ENCODE measurements around the gene HSPA12A. TPM values are rescaled to one million over a fixed set of nuclear protein-coding genes. Genes with fewer than 3 reads are reported as not detected.

Gene HSPA12A
- total RNA-seq, 1 experiment from 2014 or later: 1.4 TPM

- intact Hi-C loops (cut with micrococcal nuclease; ENCODE audit: unreplicated experiment): no loop called here
- H3K4me3 ChIP-seq (ENCODE audit: low read depth, low read length, poor library complexity, severe bottlenecking): no peak overlapping the region
- ChIA-PET POLR2A (ENCODE audit: low non-redundant PET) (interaction anchor here (0.7 kb wide), 1 partner anchor 572 kb away, joined by 10 read pairs; no protein-coding TSS in a partner anchor), CTCF (no interaction called here)
- no TSS peak for BruUV-seq (replicated peaks)
- no peaks in the 10 kb centered on the region for H3K9me3 ChIP-seq (ENCODE audit: low read depth, low read length, poor library complexity, severe bottlenecking)
- no peaks in the 10 kb centered on the region for H3K4me1 ChIP-seq (ENCODE audit: insufficient read depth, low read length, poor library complexity, severe bottlenecking)
- H3K27me3 ChIP-seq (replicated peaks; ENCODE audit: insufficient read depth, low read depth, low read length, poor library complexity): peaks cover 6% of the 10 kb centered on the region
- H3K27ac ChIP-seq (ENCODE audit: low read depth, low read length, poor library complexity, severe bottlenecking): no peak overlapping the region
- no peak for DNase-seq (ENCODE audit: low spot score)
- TF ChIP-seq, protein P1, sequence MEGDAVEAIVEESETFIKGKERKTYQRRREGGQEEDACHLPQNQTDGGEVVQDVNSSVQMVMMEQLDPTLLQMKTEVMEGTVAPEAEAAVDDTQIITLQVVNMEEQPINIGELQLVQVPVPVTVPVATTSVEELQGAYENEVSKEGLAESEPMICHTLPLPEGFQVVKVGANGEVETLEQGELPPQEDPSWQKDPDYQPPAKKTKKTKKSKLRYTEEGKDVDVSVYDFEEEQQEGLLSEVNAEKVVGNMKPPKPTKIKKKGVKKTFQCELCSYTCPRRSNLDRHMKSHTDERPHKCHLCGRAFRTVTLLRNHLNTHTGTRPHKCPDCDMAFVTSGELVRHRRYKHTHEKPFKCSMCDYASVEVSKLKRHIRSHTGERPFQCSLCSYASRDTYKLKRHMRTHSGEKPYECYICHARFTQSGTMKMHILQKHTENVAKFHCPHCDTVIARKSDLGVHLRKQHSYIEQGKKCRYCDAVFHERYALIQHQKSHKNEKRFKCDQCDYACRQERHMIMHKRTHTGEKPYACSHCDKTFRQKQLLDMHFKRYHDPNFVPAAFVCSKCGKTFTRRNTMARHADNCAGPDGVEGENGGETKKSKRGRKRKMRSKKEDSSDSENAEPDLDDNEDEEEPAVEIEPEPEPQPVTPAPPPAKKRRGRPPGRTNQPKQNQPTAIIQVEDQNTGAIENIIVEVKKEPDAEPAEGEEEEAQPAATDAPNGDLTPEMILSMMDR (conservative IDR thresholded peaks at IDR 0.05; ENCODE audit: low read depth, low read length): no peak
- TF ChIP-seq EZH2 (IDR thresholded peaks at IDR 0.05; ENCODE audit: borderline replicate concordance, low read depth, low read length, poor library complexity, severe bottlenecking): no peak
- H3K36me3 ChIP-seq (ENCODE audit: insufficient read depth, low read length, poor library complexity, severe bottlenecking): no peaks in the 10 kb centered on the region
Observed at GRCh38 chr10:116761883-116762282, 19.5 kb upstream of the HSPA12A start.

- POLR2A ChIA-PET (ENCODE audit: low non-redundant PET): no interaction called here
- Histone ChIP-seq H3K4me3 (ENCODE audit: low read depth, low read length, poor library complexity, severe bottlenecking) (no peak overlapping the region), H3K36me3 (ENCODE audit: insufficient read depth, low read length, poor library complexity, severe bottlenecking) (no peaks in the 10 kb centered on the region), H3K27ac (ENCODE audit: low read depth, low read length, poor library complexity, severe bottlenecking) (no peak overlapping the region), H3K9me3 (ENCODE audit: low read depth, low read length, poor library complexity, severe bottlenecking) (no peaks in the 10 kb centered on the region), H3K4me1 (ENCODE audit: insufficient read depth, low read length, poor library complexity, severe bottlenecking) (no peaks in the 10 kb centered on the region), H3K27me3 (replicated peaks; ENCODE audit: insufficient read depth, low read depth, low read length, poor library complexity) (peaks cover 6% of the 10 kb centered on the region)
- CTCF ChIA-PET: no interaction called here
- TF ChIP-seq, protein P1 (conservative IDR thresholded peaks at IDR 0.05; ENCODE audit: low read depth, low read length): no peak
- TF ChIP-seq EZH2 (IDR thresholded peaks at IDR 0.05; ENCODE audit: borderline replicate concordance, low read depth, low read length, poor library complexity, severe bottlenecking): no peak
- intact Hi-C loops (cut with micrococcal nuclease; ENCODE audit: unreplicated experiment): no loop called here
- no TSS peak for BruUV-seq (replicated peaks)
- no peak for DNase-seq (ENCODE audit: low spot score)
Observed at GRCh38 chr10:116760919-116761318, 18.6 kb upstream of the HSPA12A start.

DNA sequence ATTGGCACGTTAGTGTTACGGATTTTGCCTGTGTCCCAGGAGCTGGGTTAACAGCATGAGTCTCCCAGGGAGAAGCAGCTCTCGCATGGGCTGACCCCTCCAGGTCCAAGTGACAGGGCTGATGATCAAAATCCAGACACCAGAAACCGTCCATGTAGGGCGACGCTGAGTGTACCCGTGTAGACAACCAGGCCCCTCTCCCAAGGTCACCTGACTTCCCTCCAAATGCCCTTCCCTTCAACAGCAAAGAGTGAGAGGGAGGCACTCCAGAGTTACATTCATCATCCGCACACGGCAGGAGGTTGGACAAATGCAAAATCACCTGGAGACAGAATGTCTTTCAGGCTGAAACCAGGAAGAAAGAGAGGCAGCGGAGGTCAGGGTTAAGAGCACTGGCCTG, 14.9 kb upstream of the HSPA12A start:
- Histone ChIP-seq H3K27me3 (replicated peaks; ENCODE audit: insufficient read depth, low read depth, low read length, poor library complexity) (no peaks in the 10 kb centered on the region), H3K27ac (ENCODE audit: low read depth, low read length, poor library complexity, severe bottlenecking) (no peak overlapping the region), H3K36me3 (ENCODE audit: insufficient read depth, low read length, poor library complexity, severe bottlenecking) (no peaks in the 10 kb centered on the region), H3K9me3 (ENCODE audit: low read depth, low read length, poor library complexity, severe bottlenecking) (no peaks in the 10 kb centered on the region), H3K4me3 (ENCODE audit: low read depth, low read length, poor library complexity, severe bottlenecking) (no peak overlapping the region), H3K4me1 (ENCODE audit: insufficient read depth, low read length, poor library complexity, severe bottlenecking) (no peaks in the 10 kb centered on the region)
- ChIA-PET POLR2A (ENCODE audit: low non-redundant PET) (no interaction called here), CTCF (no interaction called here)
- intact Hi-C loops (cut with micrococcal nuclease; ENCODE audit: unreplicated experiment): no loop called here
- TF ChIP-seq, protein P1 (conservative IDR thresholded peaks at IDR 0.05; ENCODE audit: low read depth, low read length): no peak
- no peak for TF ChIP-seq EZH2 (IDR thresholded peaks at IDR 0.05; ENCODE audit: borderline replicate concordance, low read depth, low read length, poor library complexity, severe bottlenecking)
- BruUV-seq (replicated peaks): no TSS peak
- no peak for DNase-seq (ENCODE audit: low spot score)

All from A673 (cell line).